ENCODE data around the gene NGEF. TPM values are rescaled to one million over a fixed set of nuclear protein-coding genes. Genes with fewer than 3 reads are reported as not detected.

The NGEF gene
- total RNA-seq, 1 donor from 2014 or later, result 1.2 TPM

DNA sequence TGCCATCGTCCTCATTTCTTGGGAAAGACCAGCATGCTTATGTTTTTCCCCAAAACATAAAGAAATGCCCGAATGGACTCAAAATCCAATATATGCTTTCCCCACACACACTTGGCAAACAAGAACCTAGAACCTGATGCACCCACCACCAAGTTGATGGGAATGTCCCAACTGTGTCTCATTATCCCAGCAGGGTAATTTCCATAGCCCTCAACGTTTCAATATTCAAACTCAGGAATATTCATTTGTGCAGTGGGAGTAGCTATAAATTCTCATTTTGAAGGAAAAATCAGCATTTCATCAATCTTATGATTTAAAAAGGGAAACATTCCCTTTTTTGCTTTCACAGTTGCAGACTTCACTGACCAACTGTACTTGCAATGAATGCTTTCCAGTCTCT is 92.3 kb downstream of the NGEF start:
- Mint-ChIP-seq H3K27ac (no peak overlapping the region), H3K9me3 (ENCODE audit: low read depth) (no peaks in the 10 kb centered on the region), H3K27me3 (peaks cover 44% of the 10 kb centered on the region), H3K4me1 (ENCODE audit: low read depth) (no peaks in the 10 kb centered on the region), H3K36me3 (ENCODE audit: insufficient read depth) (no peaks in the 10 kb centered on the region), H3K4me3 (ENCODE audit: low read depth) (no peak overlapping the region)
- no peak for TF ChIP-seq CTCF (IDR thresholded peaks at IDR 0.05; ENCODE audit: unreplicated experiment)
- DNase-seq (ENCODE audit: low spot score, unreplicated experiment), result no peak

DNA sequence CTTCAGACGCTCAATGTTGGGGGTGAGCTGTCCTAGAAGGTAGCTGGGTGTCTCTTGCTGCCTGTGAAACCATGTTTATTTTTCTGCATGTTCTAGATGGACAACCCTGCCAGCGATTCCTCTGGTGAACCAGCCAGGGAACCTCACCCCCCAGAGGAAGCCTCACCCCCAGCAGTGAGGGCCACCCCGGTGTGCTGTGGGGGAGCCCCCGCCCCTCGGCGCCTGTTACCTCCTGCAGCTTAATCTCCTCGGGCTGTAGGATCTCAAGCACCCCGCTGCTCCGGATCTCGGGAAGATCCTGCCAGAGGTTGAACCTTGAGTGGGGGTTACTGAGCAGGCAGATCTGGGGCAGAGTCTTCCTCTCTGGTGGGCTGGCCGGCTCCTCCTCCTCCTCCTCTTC is 93.0 kb downstream of the NGEF start:
- peaks cover 37% of the 10 kb centered on the region for H3K27me3 Mint-ChIP-seq
- TF ChIP-seq CTCF (IDR thresholded peaks at IDR 0.05; ENCODE audit: unreplicated experiment), result no peak
- H3K4me1 Mint-ChIP-seq (ENCODE audit: low read depth), result no peaks in the 10 kb centered on the region
- H3K9me3 Mint-ChIP-seq (ENCODE audit: low read depth), result no peaks in the 10 kb centered on the region
- H3K27ac Mint-ChIP-seq, result no peak overlapping the region
- H3K4me3 Mint-ChIP-seq (ENCODE audit: low read depth), result no peak overlapping the region
- DNase-seq (ENCODE audit: low spot score, unreplicated experiment), result no peak
- no peaks in the 10 kb centered on the region for H3K36me3 Mint-ChIP-seq (ENCODE audit: insufficient read depth)

DNA sequence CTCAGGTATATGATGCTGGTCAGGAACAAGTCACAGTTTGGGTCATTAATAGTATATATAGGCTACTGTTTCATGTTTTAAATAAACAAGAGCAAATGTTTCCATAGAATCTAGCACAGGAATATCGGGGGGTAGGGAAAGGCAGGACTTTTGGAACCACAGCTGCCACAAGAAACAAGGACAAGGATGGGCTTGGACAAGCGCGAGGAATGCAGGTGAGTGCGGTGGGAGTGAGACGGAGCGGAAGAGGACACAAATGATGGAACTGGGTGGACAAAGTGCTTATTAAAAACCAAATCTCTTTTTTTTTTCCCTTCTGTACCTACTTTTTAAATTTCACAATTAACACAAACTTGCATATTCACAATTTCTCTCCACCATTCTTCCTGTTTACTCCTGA is 93.9 kb downstream of the NGEF start:
- Mint-ChIP-seq H3K27ac (no peak overlapping the region), H3K36me3 (ENCODE audit: insufficient read depth) (no peaks in the 10 kb centered on the region), H3K4me3 (ENCODE audit: low read depth) (no peak overlapping the region), H3K4me1 (ENCODE audit: low read depth) (no peaks in the 10 kb centered on the region), H3K9me3 (ENCODE audit: low read depth) (no peaks in the 10 kb centered on the region), H3K27me3 (peaks cover 30% of the 10 kb centered on the region)
- TF ChIP-seq CTCF (IDR thresholded peaks at IDR 0.05; ENCODE audit: unreplicated experiment), result no peak
- no peak for DNase-seq (ENCODE audit: low spot score, unreplicated experiment)

DNA sequence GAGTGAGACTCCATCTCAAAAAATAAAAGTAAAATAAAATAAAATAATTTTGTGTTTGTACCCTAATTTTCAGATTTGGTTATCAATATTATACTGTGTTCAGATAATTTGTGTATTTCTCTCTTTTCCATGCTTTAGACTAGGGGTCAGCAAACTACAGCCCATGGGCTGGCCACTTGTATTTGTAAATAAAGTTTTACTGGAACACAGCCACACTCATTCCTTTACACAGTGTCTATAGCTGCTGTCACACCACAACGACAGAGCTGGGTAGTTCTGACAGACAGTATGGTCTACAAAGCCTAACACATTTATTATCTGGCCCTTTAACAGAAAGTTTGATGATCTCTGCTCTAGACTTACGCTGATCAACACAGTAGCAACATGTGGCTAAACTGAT is 99.2 kb downstream of the NGEF start:
- Mint-ChIP-seq H3K36me3 (ENCODE audit: insufficient read depth) (peaks cover 4% of the 10 kb centered on the region), H3K27me3 (peaks cover under 1% of the 10 kb centered on the region), H3K9me3 (ENCODE audit: low read depth) (peaks cover 23% of the 10 kb centered on the region), H3K4me1 (ENCODE audit: low read depth) (no peaks in the 10 kb centered on the region), H3K4me3 (ENCODE audit: low read depth) (no peak overlapping the region), H3K27ac (no peak overlapping the region)
- no peak for DNase-seq (ENCODE audit: low spot score, unreplicated experiment)
- no peak for TF ChIP-seq CTCF (IDR thresholded peaks at IDR 0.05; ENCODE audit: unreplicated experiment)

- DNase-seq (ENCODE audit: low spot score, unreplicated experiment), result no peak
- Mint-ChIP-seq H3K4me1 (ENCODE audit: low read depth) (peaks cover 3% of the 10 kb centered on the region), H3K27ac (no peak overlapping the region), H3K4me3 (ENCODE audit: low read depth) (no peak overlapping the region), H3K36me3 (ENCODE audit: insufficient read depth) (peaks cover 4% of the 10 kb centered on the region), H3K9me3 (ENCODE audit: low read depth) (peaks cover 23% of the 10 kb centered on the region), H3K27me3 (no peaks in the 10 kb centered on the region)
- TF ChIP-seq CTCF (IDR thresholded peaks at IDR 0.05; ENCODE audit: unreplicated experiment), result no peak
Observed at GRCh38 chr2:232911712-232912277, 101.3 kb downstream of the NGEF start.
